NT2/D1 (cell line): Measurements from ENCODE around the gene TRMT44.

Source experiments
- SUZ12 ChIP-seq: IDR thresholded peaks from 2 replicates; pipeline ENCODE4 v1.6.1; 2011; ENCODE audit not compliant: insufficient read length, insufficient read depth; ENCODE audit errors: extremely low read depth
- YY1 ChIP-seq: IDR thresholded peaks from 2 replicates; pipeline ENCODE4 v1.6.1; 2011; ENCODE audit not compliant: insufficient read length, insufficient read depth
- ZNF274 ChIP-seq: IDR thresholded peaks from 2 replicates; pipeline ENCODE4 v1.6.1; 2011; ENCODE audit warnings: mild to moderate bottlenecking, low read depth, low read length

DNA sequence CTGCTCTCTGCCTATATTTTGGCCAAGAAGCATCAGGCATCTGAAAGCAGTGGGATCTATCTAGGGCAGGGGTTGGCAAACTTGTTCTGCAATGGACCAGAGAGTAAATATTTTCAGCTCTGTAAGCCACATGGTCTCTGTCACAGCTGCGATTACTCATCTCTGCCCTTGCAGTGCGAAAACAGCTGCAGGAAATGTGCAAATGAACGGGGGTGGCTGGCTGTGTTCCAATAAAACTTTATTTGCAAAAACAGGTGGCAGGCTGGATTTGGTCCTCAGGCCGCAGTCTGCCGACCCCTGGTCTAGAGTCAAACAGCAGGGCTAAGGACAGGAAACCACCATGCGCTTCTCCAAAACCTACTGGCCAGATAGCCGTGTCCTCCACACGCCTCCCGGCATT is 48.6 kb upstream of the TRMT44 start:
- TF ChIP-seq ZNF274 (no peak), SUZ12 (no peak), YY1 (no peak)
